Fibroblast of lung (primary cell): ENCODE measurements around the gene TOP1.

ENCODE experiments used
- EZH2 ChIP-seq: IDR thresholded peaks from 2 replicates; pipeline ENCODE4 v1.5.1; 2012; ENCODE audit warnings: low read length, control low read depth, mild to moderate bottlenecking; ENCODE audit errors: missing control alignments
- TF ChIP-seq, protein P1 (sequence below), 2 donors: IDR thresholded peaks in 1 of 2; conservative IDR thresholded peaks in 1 of 2; 1 replicate in 1 of 2; 2 replicates in 1 of 2; pipeline ENCODE4 v1.5.1; 2011 to 2012; ENCODE audit warnings: low read length in 2 of 2, control low read depth in 1 of 2, inconsistent platforms in 1 of 2, low read depth in 1 of 2, mild to moderate bottlenecking in 1 of 2

- TF ChIP-seq, protein P1, sequence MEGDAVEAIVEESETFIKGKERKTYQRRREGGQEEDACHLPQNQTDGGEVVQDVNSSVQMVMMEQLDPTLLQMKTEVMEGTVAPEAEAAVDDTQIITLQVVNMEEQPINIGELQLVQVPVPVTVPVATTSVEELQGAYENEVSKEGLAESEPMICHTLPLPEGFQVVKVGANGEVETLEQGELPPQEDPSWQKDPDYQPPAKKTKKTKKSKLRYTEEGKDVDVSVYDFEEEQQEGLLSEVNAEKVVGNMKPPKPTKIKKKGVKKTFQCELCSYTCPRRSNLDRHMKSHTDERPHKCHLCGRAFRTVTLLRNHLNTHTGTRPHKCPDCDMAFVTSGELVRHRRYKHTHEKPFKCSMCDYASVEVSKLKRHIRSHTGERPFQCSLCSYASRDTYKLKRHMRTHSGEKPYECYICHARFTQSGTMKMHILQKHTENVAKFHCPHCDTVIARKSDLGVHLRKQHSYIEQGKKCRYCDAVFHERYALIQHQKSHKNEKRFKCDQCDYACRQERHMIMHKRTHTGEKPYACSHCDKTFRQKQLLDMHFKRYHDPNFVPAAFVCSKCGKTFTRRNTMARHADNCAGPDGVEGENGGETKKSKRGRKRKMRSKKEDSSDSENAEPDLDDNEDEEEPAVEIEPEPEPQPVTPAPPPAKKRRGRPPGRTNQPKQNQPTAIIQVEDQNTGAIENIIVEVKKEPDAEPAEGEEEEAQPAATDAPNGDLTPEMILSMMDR (conservative IDR thresholded peaks at IDR 0.05 in 1 of 2, IDR thresholded peaks at IDR 0.05 in 1 of 2; ENCODE audit: low read depth in 1 of 2, low read length in 2 of 2), result no peak
- TF ChIP-seq EZH2, result no peak
These were observed 22.6 kb downstream of the TOP1 start for GRCh38 chr20:41051009-41051825.
